Adrenal gland (tissue), 5 donors: Measurements from ENCODE around the gene HIRA.

ENCODE experiments used
- POLR2A ChIP-seq, 2 donors: fragments of 450-650 bp; IDR thresholded peaks; one replicate each; pipeline ENCODE4 v1.6.1; 2017; ENCODE audit warnings: antibody characterized with exemption in 2 of 2, mild to moderate bottlenecking in 2 of 2, moderate library complexity in 1 of 2
- TF ChIP-seq, protein P1 (sequence below), 6 experiments: fragments of 450-650 bp in 4 of 6; fragments of 200-600 bp in 2 of 6; sonication (generic) in 1 of 6; IDR thresholded peaks; 1 replicate in 5 of 6; 2 replicates in 1 of 6; pipeline versions ENCODE4 v1.5.1 to v1.8.0; 2016 to 2021; ENCODE audit warnings: antibody characterized with exemption in 6 of 6, mild to moderate bottlenecking in 2 of 6, moderate library complexity in 1 of 6
- donor health status: DM: no; HTN: no; CAD: no.

DNA sequence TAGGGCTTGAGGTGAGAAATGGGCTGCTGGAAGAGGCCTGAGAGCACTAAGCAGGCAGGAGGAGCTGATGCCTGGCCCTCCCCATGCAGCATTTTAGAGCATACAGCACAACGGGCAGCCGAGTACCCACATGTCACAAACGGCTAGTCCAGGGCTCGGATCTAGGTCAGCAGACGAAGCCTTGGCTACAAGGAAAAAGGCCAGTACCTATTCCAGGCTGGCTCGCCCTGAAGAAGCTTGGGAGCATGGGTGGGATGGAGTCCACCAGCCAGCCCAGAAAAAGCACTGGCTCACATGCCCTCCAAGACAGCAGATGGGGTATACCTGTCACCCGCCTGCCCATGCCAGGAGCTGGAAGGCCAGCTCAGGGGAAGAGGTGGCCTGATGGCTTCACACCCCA lies 37.9 kb upstream of the HIRA start:
- TF ChIP-seq, protein P1, sequence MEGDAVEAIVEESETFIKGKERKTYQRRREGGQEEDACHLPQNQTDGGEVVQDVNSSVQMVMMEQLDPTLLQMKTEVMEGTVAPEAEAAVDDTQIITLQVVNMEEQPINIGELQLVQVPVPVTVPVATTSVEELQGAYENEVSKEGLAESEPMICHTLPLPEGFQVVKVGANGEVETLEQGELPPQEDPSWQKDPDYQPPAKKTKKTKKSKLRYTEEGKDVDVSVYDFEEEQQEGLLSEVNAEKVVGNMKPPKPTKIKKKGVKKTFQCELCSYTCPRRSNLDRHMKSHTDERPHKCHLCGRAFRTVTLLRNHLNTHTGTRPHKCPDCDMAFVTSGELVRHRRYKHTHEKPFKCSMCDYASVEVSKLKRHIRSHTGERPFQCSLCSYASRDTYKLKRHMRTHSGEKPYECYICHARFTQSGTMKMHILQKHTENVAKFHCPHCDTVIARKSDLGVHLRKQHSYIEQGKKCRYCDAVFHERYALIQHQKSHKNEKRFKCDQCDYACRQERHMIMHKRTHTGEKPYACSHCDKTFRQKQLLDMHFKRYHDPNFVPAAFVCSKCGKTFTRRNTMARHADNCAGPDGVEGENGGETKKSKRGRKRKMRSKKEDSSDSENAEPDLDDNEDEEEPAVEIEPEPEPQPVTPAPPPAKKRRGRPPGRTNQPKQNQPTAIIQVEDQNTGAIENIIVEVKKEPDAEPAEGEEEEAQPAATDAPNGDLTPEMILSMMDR (IDR thresholded peaks at IDR 0.05): no peak
- no peak for TF ChIP-seq POLR2A (IDR thresholded peaks at IDR 0.05)
